Measurements from ENCODE around the gene HAO1.
A peak's percentile ranks its signal among the peaks of the same experiment; 100 is the strongest.

HAO1 gene

DNA sequence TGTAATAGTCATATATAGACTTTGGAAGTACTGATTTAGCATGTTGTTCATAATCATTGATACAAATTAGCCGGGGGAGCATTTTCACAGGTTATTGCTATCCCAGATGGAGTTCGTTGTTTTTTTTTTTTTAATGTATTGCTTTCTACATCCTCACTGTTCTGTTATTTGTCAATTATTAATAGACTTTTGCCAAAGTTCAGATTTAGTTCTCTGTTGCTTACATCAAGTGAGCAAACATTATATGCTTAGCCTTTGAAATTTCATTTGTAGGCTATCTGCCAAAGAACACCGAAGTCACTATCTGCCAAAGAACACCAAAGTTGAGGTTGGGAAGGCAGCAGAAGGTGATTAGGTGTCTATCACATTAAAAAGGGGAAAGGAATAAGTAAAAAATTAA, at the start of gene HAO1:
HAO1 (minus strand) TSS at position 118 of the 400 bp plus-strand sequence; CDS start at position 82, 36 bp downstream.
- H3K9me3 ChIP-seq (ENCODE audit: insufficient read depth, low read length) = no peaks in the 10 kb centered on the region
- no peaks in the 10 kb centered on the region for H3K36me3 ChIP-seq (replicated peaks; ENCODE audit: low read depth, low read length)
- H4K20me1 ChIP-seq (ENCODE audit: insufficient read depth, low read length) = no peaks in the 10 kb centered on the region
- no peak for TF ChIP-seq EZH2phosphoT487 (IDR thresholded peaks at IDR 0.05; ENCODE audit: low read depth)
- TF ChIP-seq, protein P1, sequence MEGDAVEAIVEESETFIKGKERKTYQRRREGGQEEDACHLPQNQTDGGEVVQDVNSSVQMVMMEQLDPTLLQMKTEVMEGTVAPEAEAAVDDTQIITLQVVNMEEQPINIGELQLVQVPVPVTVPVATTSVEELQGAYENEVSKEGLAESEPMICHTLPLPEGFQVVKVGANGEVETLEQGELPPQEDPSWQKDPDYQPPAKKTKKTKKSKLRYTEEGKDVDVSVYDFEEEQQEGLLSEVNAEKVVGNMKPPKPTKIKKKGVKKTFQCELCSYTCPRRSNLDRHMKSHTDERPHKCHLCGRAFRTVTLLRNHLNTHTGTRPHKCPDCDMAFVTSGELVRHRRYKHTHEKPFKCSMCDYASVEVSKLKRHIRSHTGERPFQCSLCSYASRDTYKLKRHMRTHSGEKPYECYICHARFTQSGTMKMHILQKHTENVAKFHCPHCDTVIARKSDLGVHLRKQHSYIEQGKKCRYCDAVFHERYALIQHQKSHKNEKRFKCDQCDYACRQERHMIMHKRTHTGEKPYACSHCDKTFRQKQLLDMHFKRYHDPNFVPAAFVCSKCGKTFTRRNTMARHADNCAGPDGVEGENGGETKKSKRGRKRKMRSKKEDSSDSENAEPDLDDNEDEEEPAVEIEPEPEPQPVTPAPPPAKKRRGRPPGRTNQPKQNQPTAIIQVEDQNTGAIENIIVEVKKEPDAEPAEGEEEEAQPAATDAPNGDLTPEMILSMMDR (IDR thresholded peaks at IDR 0.05; ENCODE audit: low read depth, low read length) = no peak
- H3K79me2 ChIP-seq (ENCODE audit: low read length) = no peaks in the 10 kb centered on the region
- H3K9ac ChIP-seq (ENCODE audit: low read length) = no peak within 1 kb of the TSS
- peaks cover 15% of the 10 kb centered on the region for H3K27me3 ChIP-seq (ENCODE audit: low read depth, low read length)
- H2AFZ ChIP-seq (ENCODE audit: low read depth, low read length) = no peak within 1 kb of the TSS
- H3K4me1 ChIP-seq (ENCODE audit: low read length) = peaks cover under 1% of the 10 kb centered on the region
- no peak within 1 kb of the TSS for H3K4me2 ChIP-seq (ENCODE audit: low read length)
- H3K27ac ChIP-seq (ENCODE audit: low read length) = no peak within 1 kb of the TSS
- H3K4me3 ChIP-seq (ENCODE audit: low read length) = no peak within 1 kb of the TSS

DNA sequence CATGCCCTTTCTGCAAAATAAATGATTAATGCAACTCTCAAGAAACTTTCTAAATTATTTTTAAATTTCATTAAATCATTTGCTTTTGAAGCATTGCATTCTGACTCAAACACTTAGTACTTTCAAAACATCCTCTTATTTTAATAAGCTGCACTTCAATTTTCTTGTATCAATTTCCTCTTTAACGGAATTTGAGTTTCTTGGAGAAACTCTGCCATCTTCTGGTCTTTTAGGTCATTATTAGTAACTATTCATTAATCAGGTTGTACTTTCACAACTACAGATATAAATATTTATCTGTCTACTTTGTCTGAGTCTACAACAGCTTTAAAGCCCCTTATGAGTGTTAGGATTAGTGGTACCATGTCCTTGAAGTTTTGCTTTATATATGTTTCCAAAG, 49.1 kb upstream of the HAO1 start:
- Histone ChIP-seq H3K27ac (ENCODE audit: low read length) (no peak overlapping the region), H3K4me2 (ENCODE audit: low read length) (no peak overlapping the region), H3K9me3 (ENCODE audit: insufficient read depth, low read length) (no peaks in the 10 kb centered on the region), H3K27me3 (ENCODE audit: low read depth, low read length) (no peaks in the 10 kb centered on the region), H3K36me3 (replicated peaks; ENCODE audit: low read depth, low read length) (no peaks in the 10 kb centered on the region), H3K4me3 (ENCODE audit: low read length) (no peak overlapping the region), H3K9ac (ENCODE audit: low read length) (no peak overlapping the region), H4K20me1 (ENCODE audit: insufficient read depth, low read length) (no peaks in the 10 kb centered on the region), H3K4me1 (ENCODE audit: low read length) (no peaks in the 10 kb centered on the region), H2AFZ (ENCODE audit: low read depth, low read length) (no peak overlapping the region), H3K79me2 (ENCODE audit: low read length) (no peaks in the 10 kb centered on the region)
- TF ChIP-seq, protein P1 (IDR thresholded peaks at IDR 0.05; ENCODE audit: low read depth, low read length) = peak; percentile 39; the same call in 1 of the 2 replicates
- no peak for TF ChIP-seq EZH2phosphoT487 (IDR thresholded peaks at IDR 0.05; ENCODE audit: low read depth)

DNA sequence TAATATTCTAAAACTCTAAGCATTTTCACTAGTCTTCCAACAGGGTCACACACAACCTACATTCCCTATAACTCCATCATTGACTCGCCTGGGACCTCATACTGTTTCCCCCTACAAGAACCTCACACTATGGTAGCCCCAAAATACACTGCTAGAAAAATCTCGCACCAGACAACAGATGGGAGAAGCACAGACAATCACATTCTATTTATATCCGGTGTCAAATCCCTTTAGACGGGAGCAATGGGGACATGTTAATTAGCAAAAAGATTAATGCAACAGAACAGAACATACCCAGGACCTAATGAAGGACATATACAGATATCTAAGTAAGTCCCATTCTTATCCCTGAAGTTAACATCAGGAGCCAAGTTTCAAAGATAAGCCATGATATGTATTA, 45.7 kb upstream of the HAO1 start:
- H3K79me2 ChIP-seq (ENCODE audit: low read length) = no peaks in the 10 kb centered on the region
- no peaks in the 10 kb centered on the region for H4K20me1 ChIP-seq (ENCODE audit: insufficient read depth, low read length)
- H3K9me3 ChIP-seq (ENCODE audit: insufficient read depth, low read length) = no peaks in the 10 kb centered on the region
- no peak overlapping the region for H3K4me2 ChIP-seq (ENCODE audit: low read length)
- no peak overlapping the region for H3K9ac ChIP-seq (ENCODE audit: low read length)
- peaks cover 3% of the 10 kb centered on the region for H3K36me3 ChIP-seq (replicated peaks; ENCODE audit: low read depth, low read length)
- no peak overlapping the region for H2AFZ ChIP-seq (ENCODE audit: low read depth, low read length)
- no peak overlapping the region for H3K27ac ChIP-seq (ENCODE audit: low read length)
- H3K27me3 ChIP-seq (ENCODE audit: low read depth, low read length) = no peaks in the 10 kb centered on the region
- no peak overlapping the region for H3K4me3 ChIP-seq (ENCODE audit: low read length)
- H3K4me1 ChIP-seq (ENCODE audit: low read length) = no peaks in the 10 kb centered on the region
- TF ChIP-seq EZH2phosphoT487 (IDR thresholded peaks at IDR 0.05; ENCODE audit: low read depth) = no peak
- TF ChIP-seq, protein P1 (IDR thresholded peaks at IDR 0.05; ENCODE audit: low read depth, low read length) = no peak

DNA sequence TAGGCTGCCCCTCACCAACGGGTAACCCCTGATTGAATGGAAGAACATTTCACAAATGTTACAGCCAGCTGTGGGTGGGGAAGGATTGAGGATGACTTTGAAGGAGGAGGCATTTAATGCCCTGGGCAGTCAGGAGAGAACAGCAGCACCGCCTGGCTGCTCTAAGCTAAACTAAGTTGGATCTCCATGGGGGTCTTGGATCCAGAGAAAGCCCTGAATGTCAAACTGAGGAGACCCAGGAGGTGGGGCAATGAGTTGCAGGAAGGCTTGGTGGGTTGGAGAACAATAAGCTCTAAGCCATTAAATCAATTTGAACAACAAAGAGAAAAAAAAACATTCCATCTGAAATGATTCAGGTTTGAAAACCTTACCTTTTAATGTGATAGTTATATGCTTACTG, 43.9 kb upstream of the HAO1 start:
- no peaks in the 10 kb centered on the region for H3K27me3 ChIP-seq (ENCODE audit: low read depth, low read length)
- no peak overlapping the region for H3K4me2 ChIP-seq (ENCODE audit: low read length)
- H3K27ac ChIP-seq (ENCODE audit: low read length) = no peak overlapping the region
- TF ChIP-seq, protein P1 (IDR thresholded peaks at IDR 0.05; ENCODE audit: low read depth, low read length) = no peak
- TF ChIP-seq EZH2phosphoT487 (IDR thresholded peaks at IDR 0.05; ENCODE audit: low read depth) = no peak
- H3K9ac ChIP-seq (ENCODE audit: low read length) = no peak overlapping the region
- no peak overlapping the region for H2AFZ ChIP-seq (ENCODE audit: low read depth, low read length)
- peaks cover 3% of the 10 kb centered on the region for H3K36me3 ChIP-seq (replicated peaks; ENCODE audit: low read depth, low read length)
- H4K20me1 ChIP-seq (ENCODE audit: insufficient read depth, low read length) = no peaks in the 10 kb centered on the region
- no peaks in the 10 kb centered on the region for H3K9me3 ChIP-seq (ENCODE audit: insufficient read depth, low read length)
- H3K4me1 ChIP-seq (ENCODE audit: low read length) = no peaks in the 10 kb centered on the region
- no peak overlapping the region for H3K4me3 ChIP-seq (ENCODE audit: low read length)
- H3K79me2 ChIP-seq (ENCODE audit: low read length) = no peaks in the 10 kb centered on the region
